Pancreas (tissue), 10 donors: ENCODE data around the gene OPRM1. TPM values are rescaled to one million over a fixed set of nuclear protein-coding genes. Genes with fewer than 3 reads are reported as not detected.

Source experiments
- ATAC-seq, 4 donors: fragments of 200-7000 bp; cut with Tn5 transposase; one replicate each; pipeline versions ENCODE4 v1.8.0 to v1.9.1; 2020; ENCODE audit warnings: mild to moderate bottlenecking in 4 of 4, moderate library complexity in 4 of 4
- DNase-seq, 6 donors: peaks; one replicate each; pipeline ENCODE4 v3.0.0-alpha.2; 2020
- FAIRE-seq: peaks from 2 replicates; lab custom pipeline; 2012; peaks lifted over from hg19 to GRCh38; lab: Jason Lieb, UNC
- H3K27ac ChIP-seq, 4 donors: fragments of 200-600 bp; sonication (generic); 1 replicate in 3 of 4; 2 replicates in 1 of 4; pipeline versions ENCODE4 v1.5.0 to v1.8.0; 2020
- H3K27me3 ChIP-seq, 4 donors: fragments of 200-600 bp; one replicate each; pipeline ENCODE4 v1.8.0; 2021
- H3K36me3 ChIP-seq, 3 donors: fragments of 200-600 bp; sonication (generic) in 1 of 3; one replicate each; pipeline versions ENCODE4 v1.5.0 to v1.8.0; 2020 to 2021
- H3K4me1 ChIP-seq, 3 donors: fragments of 200-600 bp; one replicate each; pipeline ENCODE4 v1.8.0; 2021
- H3K4me3 ChIP-seq, 4 donors: fragments of 200-600 bp; sonication (generic) in 2 of 4; one replicate each; pipeline versions ENCODE4 v1.5.0 to v1.8.0; 2020 to 2021
- H3K9me3 ChIP-seq, 4 donors: fragments of 200-600 bp; one replicate each; pipeline ENCODE4 v1.8.0; 2021
- CTCF ChIP-seq, 4 donors: fragments of 200-600 bp; sonication (generic) in 3 of 4; IDR thresholded peaks; one replicate each; pipeline versions ENCODE4 v1.5.0 to v1.8.0; 2021; ENCODE audit warnings: antibody characterized with exemption in 4 of 4
- WGBS, 2 donors: extraction: QIAGEN DNeasy Blood & Tissue Kit; methylation state at CpG; one replicate each; pipeline ENCODE4 v1.1.7; 2013; 5-methylcytosine and 5-hydroxymethylcytosine counted together
- intact Hi-C, 3 donors: fragments of 100-400 bp; cut with DNase I; formaldehyde crosslinking; loops; one replicate each; pipeline versions ENCODE4 v1.11.1 to v1.14.2; 2022
- polyA plus RNA-seq, 2 donors: library from polyadenylated mRNA; stranded (reverse); fragments of 200-250 nt; gene quantifications; one replicate each; pipeline ENCODE4 v1.2.3, GENCODE V29; 2013
- total RNA-seq, 6 donors: library from RNA; stranded (reverse); fragmentation: NEBNext Ultra II Directional in 4 of 6; extraction: Animal tissue kit (Norgen Biotek cat#: 25700) in 4 of 6; gene quantifications; one replicate each; pipeline versions ENCODE4 v1.2.1 to v1.2.4, GENCODE V29; 2021 to 2023
- donor health status: healthy with polysubstance abuse.
- donor health status: DM: no; HTN: no; CAD: no; lungs with moderate emphysema.
- donor health status: DM: no; HTN: no; CAD: no.
- donor health status: control.
- donor health status: control.
- donor health status: Bipolar disorder and iron deficiency.
- donor health status: DM: yes; HTN: yes; CAD: no.
- donor health status: DM: no; HTN: no; CAD: no.
- donor health status: DM: no; HTN: no; CAD: no.
- donor health status: DM: yes; HTN: yes; CAD: no.

OPRM1 gene
- total and polyA plus RNA-seq, 8 donors, result 0.05 TPM; not detected in 7

GRCh38 chr6:154210678-154211077, 171.6 kb downstream of the OPRM1 start:
- Histone ChIP-seq H3K36me3 (peaks cover 0 to 4% (median 0%) of the 10 kb centered on the region in 3 donors), H3K9me3 (no peaks in the 10 kb centered on the region), H3K27me3 (no peaks in the 10 kb centered on the region), H3K27ac (no peak overlapping the region), H3K4me1 (no peaks in the 10 kb centered on the region), H3K4me3 (no peak overlapping the region)
- no peak for TF ChIP-seq CTCF (IDR thresholded peaks at IDR 0.05)
- intact Hi-C loops, result no loop called here
- no peak for ATAC-seq
- no peak for DNase-seq
- peak; percentile 34 for FAIRE-seq

GRCh38 chr6:154213782-154214181, 174.7 kb downstream of the OPRM1 start:
- no peaks in the 10 kb centered on the region for H3K9me3 ChIP-seq
- H3K36me3 ChIP-seq, result peaks cover 0 to 4% (median 0%) of the 10 kb centered on the region in 3 donors
- H3K4me1 ChIP-seq, result no peaks in the 10 kb centered on the region
- no peaks in the 10 kb centered on the region for H3K27me3 ChIP-seq
- 49 to 59% methylated on average over 3 of the region's 3 CpGs for WGBS, 2 donors
- TF ChIP-seq CTCF (IDR thresholded peaks at IDR 0.05), result no peak
- FAIRE-seq (no peak), DNase-seq (no peak), ATAC-seq (no peak)
- no peak overlapping the region for H3K4me3 ChIP-seq
- no peak overlapping the region for H3K27ac ChIP-seq
- intact Hi-C loops, result no loop called here

DNA sequence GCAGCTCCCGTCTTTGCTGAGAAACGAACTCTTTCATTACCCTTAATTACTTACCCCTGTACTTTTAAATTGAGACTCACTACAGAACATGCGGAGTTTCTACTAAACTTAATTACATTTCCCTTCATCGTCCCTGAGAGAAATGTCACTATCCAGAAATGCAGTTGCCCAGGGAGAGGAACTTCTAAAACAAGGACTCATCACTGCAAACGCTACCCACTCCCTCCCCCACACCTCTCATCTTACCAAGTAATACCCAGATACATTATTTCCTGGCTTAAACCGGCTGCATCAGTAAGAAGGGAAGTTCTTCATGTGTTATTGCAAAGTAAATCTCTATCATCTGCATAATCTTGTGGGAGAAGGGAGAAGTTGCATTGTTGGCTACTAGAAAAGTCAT, 179.3 kb downstream of the OPRM1 start:
- no peaks in the 10 kb centered on the region for H3K27me3 ChIP-seq
- WGBS, 2 donors, result 86 to 88% methylated on average over 6 of the region's 6 CpGs
- H3K4me1 ChIP-seq, result no peaks in the 10 kb centered on the region
- no peak overlapping the region for H3K4me3 ChIP-seq
- TF ChIP-seq CTCF (IDR thresholded peaks at IDR 0.05), result no peak
- FAIRE-seq (no peak), ATAC-seq (peak in 1 of 4 donors; percentile 25), DNase-seq (no peak)
- no peaks in the 10 kb centered on the region for H3K36me3 ChIP-seq
- H3K9me3 ChIP-seq, result no peaks in the 10 kb centered on the region
- H3K27ac ChIP-seq, result no peak overlapping the region
- intact Hi-C loops, result no loop called here

GRCh38 chr6:154218787-154219186, 179.7 kb downstream of the OPRM1 start:
- Histone ChIP-seq H3K4me3 (no peak overlapping the region), H3K36me3 (no peaks in the 10 kb centered on the region), H3K9me3 (no peaks in the 10 kb centered on the region), H3K27me3 (no peaks in the 10 kb centered on the region), H3K4me1 (no peaks in the 10 kb centered on the region), H3K27ac (no peak overlapping the region)
- intact Hi-C loops, result no loop called here
- DNase-seq (no peak), FAIRE-seq (no peak), ATAC-seq (no peak)
- WGBS, 2 donors, result 85 to 87% methylated on average over 6 of the region's 6 CpGs
- no peak for TF ChIP-seq CTCF (IDR thresholded peaks at IDR 0.05)

- intact Hi-C loops, result no loop called here
- no peaks in the 10 kb centered on the region for H3K9me3 ChIP-seq
- H3K36me3 ChIP-seq, result no peaks in the 10 kb centered on the region
- no peak for FAIRE-seq
- WGBS, 2 donors, result 95 to 97% methylated on average over 6 of the region's 6 CpGs
- DNase-seq, result no peak
- H3K4me1 ChIP-seq, result no peaks in the 10 kb centered on the region
- no peaks in the 10 kb centered on the region for H3K27me3 ChIP-seq
- no peak for TF ChIP-seq CTCF (IDR thresholded peaks at IDR 0.05)
- ATAC-seq, result no peak
- no peak overlapping the region for H3K27ac ChIP-seq
- no peak overlapping the region for H3K4me3 ChIP-seq
Measured at GRCh38 chr6:154219250-154219649, 180.2 kb downstream of the OPRM1 start.
